GM23248 (cell line): ENCODE data around the gene DHRS7B.

Source experiments
- EZH2 ChIP-seq: fragments of 200-600 bp; sonication (generic); IDR thresholded peaks from 2 replicates; pipeline ENCODE4 v1.6.1; 2018; ENCODE audit warnings: antibody characterized with exemption, mild to moderate bottlenecking; ENCODE audit not compliant: insufficient read depth, poor library complexity, severe bottlenecking
- EZH2phosphoT487 ChIP-seq: fragments of 200-600 bp; sonication (generic); IDR thresholded peaks from 2 replicates; pipeline ENCODE4 v1.6.1; 2018; ENCODE audit warnings: antibody characterized with exemption, moderate library complexity, mild to moderate bottlenecking, low read depth; ENCODE audit not compliant: insufficient read depth

DNA sequence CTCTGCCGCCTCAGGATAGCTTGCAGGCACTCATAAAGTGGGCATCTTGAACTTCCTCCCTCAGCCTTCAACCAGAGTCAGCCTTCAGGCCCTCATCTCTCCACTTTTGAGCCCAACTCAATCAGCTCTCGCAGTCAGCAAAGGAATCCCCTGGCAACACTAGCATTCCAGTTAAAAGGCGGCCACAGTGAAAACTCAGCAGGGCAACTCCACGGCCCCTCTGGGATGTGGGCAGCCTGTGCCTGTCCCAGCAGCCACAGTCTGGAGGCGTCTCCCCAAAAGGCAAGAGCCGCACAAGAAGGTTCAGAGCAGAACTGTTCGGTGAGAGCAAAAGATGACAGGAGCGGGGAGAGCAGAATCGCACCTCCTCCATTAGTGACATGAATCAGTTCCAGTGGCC lies 78.2 kb downstream of the DHRS7B start:
- TF ChIP-seq EZH2, result no peak
- TF ChIP-seq EZH2phosphoT487, result no peak
